ENCODE measurements around the gene ALOX5AP. TPM values are rescaled to one million over a fixed set of nuclear protein-coding genes. Genes with fewer than 3 reads are reported as not detected.

The ALOX5AP gene
- total RNA-seq, 1 experiment from 2014 or later, result not detected

DNA sequence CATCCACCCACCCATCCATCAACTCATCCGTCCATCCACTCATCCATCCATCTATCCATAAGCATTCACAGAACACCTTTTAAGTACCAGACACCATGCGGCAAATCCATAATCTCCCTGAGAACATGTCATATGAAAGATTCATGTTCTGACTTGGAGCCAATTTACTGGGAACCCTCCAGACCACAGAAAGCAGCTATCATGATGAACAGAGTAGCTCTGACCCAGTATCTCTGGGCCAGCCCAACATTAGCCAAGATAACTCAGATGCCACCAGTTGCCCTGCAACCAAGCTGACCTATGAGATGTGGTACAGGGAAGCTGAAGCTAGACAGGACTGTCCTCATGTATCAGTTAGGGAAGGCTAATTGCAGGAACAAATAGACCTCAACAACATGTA is 51.3 kb downstream of the ALOX5AP start:
- Histone ChIP-seq H3K9ac (ENCODE audit: low read length) (no peak overlapping the region), H3K4me1 (ENCODE audit: insufficient read depth, low read length) (peaks cover 3% of the 10 kb centered on the region), H3K4me2 (ENCODE audit: low read length) (no peak overlapping the region), H3K9me2 (replicated peaks; ENCODE audit: low read length) (no peaks in the 10 kb centered on the region), H3F3A (ENCODE audit: low read length, unreplicated experiment) (no peaks in the 10 kb centered on the region), H3K36me3 (ENCODE audit: low read depth, low read length) (no peaks in the 10 kb centered on the region), H3K79me2 (ENCODE audit: low read length) (no peaks in the 10 kb centered on the region), H4K20me1 (ENCODE audit: low read length) (no peaks in the 10 kb centered on the region), H3K27ac (ENCODE audit: low read length) (no peak overlapping the region), H3K27me3 (ENCODE audit: low read length) (no peaks in the 10 kb centered on the region), H3K4me3 (ENCODE audit: low read length) (no peak overlapping the region), H2AFZ (ENCODE audit: low read length) (no peak overlapping the region), H3K9me3 (ENCODE audit: low read length) (no peaks in the 10 kb centered on the region)
- ATAC-seq, result no peak
- BruUV-seq (replicated peaks), result no TSS peak
- DNase-seq, result no peak
- ChIA-PET POLR2A (ENCODE audit: unreplicated experiment) (no interaction called here), CTCF (no interaction called here)
- TF ChIP-seq EZH2phosphoT487 (IDR thresholded peaks at IDR 0.05; ENCODE audit: borderline replicate concordance, low read length) (no peak), EZH2 (IDR thresholded peaks at IDR 0.05; ENCODE audit: low read length, unreplicated experiment) (no peak)
- TF ChIP-seq, protein P1, sequence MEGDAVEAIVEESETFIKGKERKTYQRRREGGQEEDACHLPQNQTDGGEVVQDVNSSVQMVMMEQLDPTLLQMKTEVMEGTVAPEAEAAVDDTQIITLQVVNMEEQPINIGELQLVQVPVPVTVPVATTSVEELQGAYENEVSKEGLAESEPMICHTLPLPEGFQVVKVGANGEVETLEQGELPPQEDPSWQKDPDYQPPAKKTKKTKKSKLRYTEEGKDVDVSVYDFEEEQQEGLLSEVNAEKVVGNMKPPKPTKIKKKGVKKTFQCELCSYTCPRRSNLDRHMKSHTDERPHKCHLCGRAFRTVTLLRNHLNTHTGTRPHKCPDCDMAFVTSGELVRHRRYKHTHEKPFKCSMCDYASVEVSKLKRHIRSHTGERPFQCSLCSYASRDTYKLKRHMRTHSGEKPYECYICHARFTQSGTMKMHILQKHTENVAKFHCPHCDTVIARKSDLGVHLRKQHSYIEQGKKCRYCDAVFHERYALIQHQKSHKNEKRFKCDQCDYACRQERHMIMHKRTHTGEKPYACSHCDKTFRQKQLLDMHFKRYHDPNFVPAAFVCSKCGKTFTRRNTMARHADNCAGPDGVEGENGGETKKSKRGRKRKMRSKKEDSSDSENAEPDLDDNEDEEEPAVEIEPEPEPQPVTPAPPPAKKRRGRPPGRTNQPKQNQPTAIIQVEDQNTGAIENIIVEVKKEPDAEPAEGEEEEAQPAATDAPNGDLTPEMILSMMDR (conservative IDR thresholded peaks at IDR 0.05; ENCODE audit: low read depth, low read length), result no peak
- intact Hi-C loops (cut with micrococcal nuclease), result no loop called here

DNA sequence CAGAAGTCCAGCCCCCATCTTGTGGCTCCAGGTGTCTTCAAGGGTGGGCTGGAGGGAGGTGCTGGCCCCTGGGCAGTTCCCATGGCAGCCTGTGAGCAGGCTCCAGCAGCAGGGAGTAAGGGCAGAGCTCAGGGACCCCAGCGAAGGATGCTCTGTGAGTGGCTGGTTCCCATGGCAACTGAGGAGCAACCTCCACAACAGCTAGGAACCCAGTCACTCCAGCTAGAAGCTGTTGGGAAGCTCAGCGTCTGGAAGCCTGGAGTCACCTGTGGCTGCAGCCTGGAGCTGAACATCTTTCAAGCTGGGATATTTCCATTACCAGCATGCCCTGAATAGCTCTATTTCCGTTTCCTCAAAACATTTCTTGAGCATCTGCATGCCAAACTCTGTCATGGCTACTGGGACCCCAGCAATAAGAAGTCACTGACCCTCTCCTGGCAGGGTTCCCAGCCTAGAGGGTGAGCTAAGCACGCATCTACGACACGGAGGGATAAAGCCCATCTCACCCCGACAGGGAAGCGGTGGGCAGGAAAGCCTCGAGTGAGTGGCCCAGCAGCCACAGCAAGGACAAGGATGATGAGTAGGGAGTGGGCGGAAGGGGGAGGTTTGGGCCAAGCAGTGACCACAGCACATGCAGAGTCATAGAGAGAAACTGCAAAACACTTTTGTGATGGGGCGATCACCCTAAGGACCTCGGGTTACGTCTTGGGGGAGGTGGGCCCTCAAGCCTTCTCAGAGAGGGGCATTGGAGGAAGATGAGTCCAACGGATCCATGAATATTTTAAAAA is 52.6 kb downstream of the ALOX5AP start:
- no peaks in the 10 kb centered on the region for H3F3A ChIP-seq (ENCODE audit: low read length, unreplicated experiment)
- no peak overlapping the region for H3K9ac ChIP-seq (ENCODE audit: low read length)
- ChIA-PET POLR2A (ENCODE audit: unreplicated experiment) (no interaction called here), CTCF (no interaction called here)
- H2AFZ ChIP-seq (ENCODE audit: low read length), result no peak overlapping the region
- H3K79me2 ChIP-seq (ENCODE audit: low read length), result no peaks in the 10 kb centered on the region
- TF ChIP-seq, protein P1 (conservative IDR thresholded peaks at IDR 0.05; ENCODE audit: low read depth, low read length), result no peak
- TF ChIP-seq EZH2 (IDR thresholded peaks at IDR 0.05; ENCODE audit: low read length, unreplicated experiment), result no peak
- no peak for TF ChIP-seq EZH2phosphoT487 (IDR thresholded peaks at IDR 0.05; ENCODE audit: borderline replicate concordance, low read length)
- ATAC-seq, result no peak
- no peak overlapping the region for H3K4me2 ChIP-seq (ENCODE audit: low read length)
- no peaks in the 10 kb centered on the region for H3K9me3 ChIP-seq (ENCODE audit: low read length)
- no peaks in the 10 kb centered on the region for H3K9me2 ChIP-seq (replicated peaks; ENCODE audit: low read length)
- no peaks in the 10 kb centered on the region for H4K20me1 ChIP-seq (ENCODE audit: low read length)
- no TSS peak for BruUV-seq (replicated peaks)
- DNase-seq, result no peak
- H3K27me3 ChIP-seq (ENCODE audit: low read length), result no peaks in the 10 kb centered on the region
- no peak overlapping the region for H3K4me3 ChIP-seq (ENCODE audit: low read length)
- intact Hi-C loops (cut with micrococcal nuclease), result no loop called here
- no peak overlapping the region for H3K27ac ChIP-seq (ENCODE audit: low read length)
- H3K4me1 ChIP-seq (ENCODE audit: insufficient read depth, low read length), result peaks cover 14% of the 10 kb centered on the region
- no peaks in the 10 kb centered on the region for H3K36me3 ChIP-seq (ENCODE audit: low read depth, low read length)

DNA sequence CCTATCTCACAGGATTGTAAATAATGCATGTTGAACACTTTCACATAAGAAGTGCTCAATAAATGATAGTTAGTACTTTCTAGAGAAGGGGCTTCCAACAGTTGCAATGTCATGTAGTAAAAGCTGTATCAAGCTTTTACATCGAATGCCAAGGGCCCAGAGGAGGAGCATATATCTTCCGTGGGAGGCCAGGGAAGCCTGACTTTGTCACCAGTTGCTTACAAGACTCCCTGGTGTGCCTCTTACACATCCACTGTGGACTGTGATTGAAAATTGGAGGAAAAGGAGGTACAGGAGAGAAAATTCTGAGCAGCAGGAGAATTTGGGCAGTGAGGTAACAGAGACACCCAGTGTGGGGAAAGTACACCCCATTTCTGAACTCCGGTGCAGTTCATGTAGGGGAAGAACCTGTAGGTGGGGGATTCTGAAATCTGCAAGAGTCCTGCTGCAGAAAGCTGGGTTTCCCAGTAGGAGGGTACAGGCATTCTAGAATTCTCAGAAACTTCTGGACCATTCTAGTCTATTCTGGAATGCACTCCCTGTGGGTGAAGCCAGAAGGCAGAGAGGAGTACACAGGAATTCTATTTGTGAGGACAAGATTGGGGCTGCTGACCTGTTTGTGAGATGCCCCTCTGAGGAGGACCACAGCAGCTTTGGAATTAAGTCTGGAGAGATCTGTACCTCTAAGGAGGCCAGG is 54.0 kb downstream of the ALOX5AP start:
- POLR2A ChIA-PET (ENCODE audit: unreplicated experiment), result no interaction called here
- ATAC-seq, result no peak
- no peaks in the 10 kb centered on the region for H4K20me1 ChIP-seq (ENCODE audit: low read length)
- H3K79me2 ChIP-seq (ENCODE audit: low read length), result no peaks in the 10 kb centered on the region
- H3K9me2 ChIP-seq (replicated peaks; ENCODE audit: low read length), result no peaks in the 10 kb centered on the region
- BruUV-seq (replicated peaks), result no TSS peak
- no peaks in the 10 kb centered on the region for H3K9me3 ChIP-seq (ENCODE audit: low read length)
- no peaks in the 10 kb centered on the region for H3K36me3 ChIP-seq (ENCODE audit: low read depth, low read length)
- no peaks in the 10 kb centered on the region for H3F3A ChIP-seq (ENCODE audit: low read length, unreplicated experiment)
- H3K27me3 ChIP-seq (ENCODE audit: low read length), result no peaks in the 10 kb centered on the region
- CTCF ChIA-PET, result no interaction called here
- H3K4me2 ChIP-seq (ENCODE audit: low read length), result no peak overlapping the region
- intact Hi-C loops (cut with micrococcal nuclease), result no loop called here
- H3K4me1 ChIP-seq (ENCODE audit: insufficient read depth, low read length), result peaks cover 17% of the 10 kb centered on the region
- TF ChIP-seq EZH2phosphoT487 (IDR thresholded peaks at IDR 0.05; ENCODE audit: borderline replicate concordance, low read length), result no peak
- TF ChIP-seq, protein P1 (conservative IDR thresholded peaks at IDR 0.05; ENCODE audit: low read depth, low read length), result no peak
- no peak for TF ChIP-seq EZH2 (IDR thresholded peaks at IDR 0.05; ENCODE audit: low read length, unreplicated experiment)
- no peak overlapping the region for H3K4me3 ChIP-seq (ENCODE audit: low read length)
- H2AFZ ChIP-seq (ENCODE audit: low read length), result no peak overlapping the region
- no peak for DNase-seq
- H3K9ac ChIP-seq (ENCODE audit: low read length), result no peak overlapping the region
- no peak overlapping the region for H3K27ac ChIP-seq (ENCODE audit: low read length)

Measured in PC-3 (cell line).